SK-N-SH (cell line): Measurements from ENCODE around the gene ATP6V1G3. TPM values are rescaled to one million over a fixed set of nuclear protein-coding genes. Genes with fewer than 3 reads are reported as not detected.
A peak's percentile ranks its signal among the peaks of the same experiment; 100 is the strongest.

Experiments used
- CTCF ChIA-PET: fragments of 300-600, 350-600 bp; formaldehyde crosslinking; extraction: SDS; loops from one replicate; lab custom pipeline; 2021; lab: Yijun Ruan, JAX
- POLR2A ChIA-PET: fragments of 350-600 bp; sonication (Branson Sonifier 250); formaldehyde crosslinking; extraction: SDS; loops from one replicate; lab custom pipeline; 2020; ENCODE audit warnings: antibody characterized with exemption, inconsistent platforms; lab: Yijun Ruan, JAX
- DNase-seq: peaks from one replicate; pipeline ENCODE4 v3.0.0; 2012
- H2AFZ ChIP-seq: fragments of 200-600 bp; sonication (generic); 2 replicates; pipeline ENCODE4 v1.8.1; 2016; ENCODE audit warnings: antibody characterized with exemption, mild to moderate bottlenecking, low read depth
- H3F3A ChIP-seq: fragments of 200-600 bp; sonication (generic); replicated peaks from 2 replicates; pipeline ENCODE3; 2016; ENCODE audit warnings: antibody characterized with exemption, mild to moderate bottlenecking; ENCODE audit not compliant: insufficient read depth
- H3K27ac ChIP-seq, 2 experiments: fragments of 200-500 bp in 1 of 2; fragments of 200-600 bp in 1 of 2; sonication (Bioruptor generic) in 1 of 2; sonication (generic), shearing (Covaris generic) in 1 of 2; 2 replicates each; pipeline versions ENCODE4 v1.5.1 to v1.6.1; 2014 to 2016; ENCODE audit warnings: low read depth in 2 of 2, inconsistent platforms in 1 of 2, low read length in 1 of 2, mild to moderate bottlenecking in 1 of 2, mixed read lengths in 1 of 2
- H3K27me3 ChIP-seq: fragments of 200-600 bp; sonication (generic), shearing (Covaris generic); 2 replicates; pipeline ENCODE4 v1.6.1; 2016; ENCODE audit warnings: mixed run types; ENCODE audit not compliant: insufficient read depth
- H3K36me3 ChIP-seq, 2 experiments: fragments of 200-500 bp in 1 of 2; fragments of 200-600 bp in 1 of 2; sonication (Bioruptor generic) in 1 of 2; sonication (generic) in 1 of 2; replicated peaks in 1 of 2; 2 replicates each; pipeline versions ENCODE3 to v1.5.1; 2014 to 2016; ENCODE audit warnings: low read length in 1 of 2, mild to moderate bottlenecking in 1 of 2; ENCODE audit not compliant: insufficient read depth in 2 of 2, control insufficient read depth in 1 of 2
- H3K4me1 ChIP-seq, 2 experiments: fragments of 200-500 bp in 1 of 2; fragments of 200-600 bp in 1 of 2; sonication (Bioruptor generic) in 1 of 2; sonication (generic), shearing (Covaris generic) in 1 of 2; 2 replicates each; pipeline versions ENCODE4 v1.5.1 to v1.6.1; 2014 to 2016; ENCODE audit warnings: low read depth in 1 of 2, low read length in 1 of 2, mixed run types in 1 of 2; ENCODE audit not compliant: insufficient read depth in 2 of 2, control insufficient read depth in 1 of 2
- H3K4me2 ChIP-seq: fragments of 200-600 bp; sonication (generic), shearing (Covaris generic); 2 replicates; pipeline ENCODE4 v1.6.1; 2017; ENCODE audit warnings: mixed run types
- H3K4me3 ChIP-seq, 2 experiments: fragments of 200-500 bp in 1 of 2; fragments of 200-600 bp in 1 of 2; sonication (Bioruptor generic) in 1 of 2; sonication (generic), shearing (Covaris generic) in 1 of 2; 2 replicates each; pipeline versions ENCODE4 v1.5.1 to v1.8.1; 2014 to 2016; ENCODE audit warnings: low read depth in 2 of 2, inconsistent platforms in 1 of 2, low read length in 1 of 2, mild to moderate bottlenecking in 1 of 2, mixed read lengths in 1 of 2, moderate library complexity in 1 of 2
- H3K79me2 ChIP-seq: fragments of 200-600 bp; sonication (generic); 2 replicates; pipeline ENCODE4 v1.8.1; 2017; ENCODE audit warnings: mild to moderate bottlenecking; ENCODE audit not compliant: insufficient read depth
- H3K9ac ChIP-seq: fragments of 200-600 bp; sonication (generic); 2 replicates; pipeline ENCODE4 v1.6.1; 2017; ENCODE audit warnings: mixed run types
- H3K9me2 ChIP-seq: fragments of 200-600 bp; sonication (generic); 2 replicates; pipeline ENCODE4 v1.6.1; 2017; ENCODE audit warnings: mixed run types
- H3K9me3 ChIP-seq: fragments of 200-600 bp; sonication (generic); 2 replicates; pipeline ENCODE4 v1.6.1; 2017; ENCODE audit warnings: mixed run types, mild to moderate bottlenecking, moderate library complexity
- H4K20me1 ChIP-seq: fragments of 200-600 bp; sonication (generic); 2 replicates; pipeline ENCODE4 v1.6.1; 2017; ENCODE audit warnings: mild to moderate bottlenecking, mixed run types; ENCODE audit not compliant: insufficient read depth
- CHD2 ChIP-seq: fragments of 150-350 bp; IDR thresholded peaks from 2 replicates; pipeline ENCODE4 v1.6.1; 2018; ENCODE audit warnings: low read length; ENCODE audit not compliant: partially characterized antibody
- CTCF ChIP-seq: fragments of 200-600 bp; sonication (generic); IDR thresholded peaks from 2 replicates; pipeline ENCODE4 v1.6.1; 2017; ENCODE audit warnings: antibody characterized with exemption, mild to moderate bottlenecking, moderate library complexity
- EP300 ChIP-seq, 2 experiments: IDR thresholded peaks; 2 replicates each; pipeline versions ENCODE4 v1.4.0 to v1.6.1; 2012; ENCODE audit warnings: borderline replicate concordance in 1 of 2, low read depth in 1 of 2, low read length in 1 of 2
- EZH2phosphoT487 ChIP-seq: fragments of 200-600 bp; sonication (generic); IDR thresholded peaks from 2 replicates; pipeline ENCODE4 v1.6.1; 2017; ENCODE audit warnings: low read depth, mixed run types, mild to moderate bottlenecking, antibody characterized with exemption, moderate library complexity, borderline replicate concordance
- FOSL2 ChIP-seq: IDR thresholded peaks from 2 replicates; pipeline ENCODE4 v1.4.0; 2012; ENCODE audit warnings: low read depth, mild to moderate bottlenecking, moderate library complexity, borderline replicate concordance
- FOXJ3 ChIP-seq: sonication (generic); formaldehyde crosslinking; IDR thresholded peaks from 2 replicates; pipeline ENCODE4 v1.5.1; 2020; ENCODE audit warnings: mild to moderate bottlenecking, missing genetic modification reagents
- MEF2A ChIP-seq: IDR thresholded peaks from 2 replicates; pipeline ENCODE4 v1.4.0; 2012; ENCODE audit warnings: low read depth, borderline replicate concordance
- MXI1 ChIP-seq: IDR thresholded peaks from 2 replicates; pipeline ENCODE4 v1.6.1; 2012; ENCODE audit warnings: mild to moderate bottlenecking, low read depth, low read length, improper control_type of control experiment
- NFIC ChIP-seq: IDR thresholded peaks from 2 replicates; pipeline ENCODE4 v1.4.0; 2012; ENCODE audit warnings: borderline replicate concordance
- NRF1 ChIP-seq: IDR thresholded peaks from 2 replicates; pipeline ENCODE4 v1.6.1; 2012; ENCODE audit warnings: low read depth, mild to moderate bottlenecking, low read length
- RAD21 ChIP-seq: IDR thresholded peaks from 2 replicates; pipeline ENCODE4 v1.6.1; 2012; ENCODE audit warnings: mild to moderate bottlenecking, low read length
- RCOR1 ChIP-seq: fragments of 150-350 bp; IDR thresholded peaks from 2 replicates; pipeline ENCODE4 v1.6.1; 2017; ENCODE audit warnings: antibody characterized with exemption, low read length
- RFX5 ChIP-seq: IDR thresholded peaks from 2 replicates; pipeline ENCODE4 v1.6.1; 2012; ENCODE audit warnings: mild to moderate bottlenecking, improper control_type of control experiment, low read length
- RXRA ChIP-seq: IDR thresholded peaks from 2 replicates; pipeline ENCODE4 v1.4.0; 2012; ENCODE audit warnings: low read depth, mild to moderate bottlenecking, borderline replicate concordance
- SIN3A ChIP-seq: IDR thresholded peaks from 2 replicates; pipeline ENCODE4 v1.6.1; 2012; ENCODE audit warnings: low read depth, mild to moderate bottlenecking, low read length, moderate library complexity, borderline replicate concordance
- TAF1 ChIP-seq: IDR thresholded peaks from 2 replicates; pipeline ENCODE4 v1.6.1; 2012; ENCODE audit warnings: low read depth, mild to moderate bottlenecking, low read length, moderate library complexity, borderline replicate concordance
- TEAD4 ChIP-seq: IDR thresholded peaks from 2 replicates; pipeline ENCODE4 v1.4.0; 2012; ENCODE audit warnings: mild to moderate bottlenecking, borderline replicate concordance; ENCODE audit not compliant: insufficient read depth
- USF1 ChIP-seq: IDR thresholded peaks from 2 replicates; pipeline ENCODE4 v1.4.0; 2012; ENCODE audit warnings: low read depth, borderline replicate concordance
- WGBS: methylation state at CpG from one replicate; pipeline ENCODE4 v1.1.6; 2017; ENCODE audit warnings: low lambda C conversion rate; 5-methylcytosine and 5-hydroxymethylcytosine counted together
- polyA plus RNA-seq, 3 experiments: library from polyadenylated mRNA; depleted of rRNA; stranded (reverse); fragments of >200 nt; gene quantifications; 2 replicates each; pipeline ENCODE4 v1.2.3, GENCODE V29; 2012
- TF ChIP-seq, protein P1 (sequence below): IDR thresholded peaks from 2 replicates; pipeline ENCODE4 v1.6.1; 2012; ENCODE audit warnings: mild to moderate bottlenecking, low read depth, low read length, moderate library complexity
- TF ChIP-seq, protein P2 (sequence below): fragments of 150-350 bp; IDR thresholded peaks from 2 replicates; pipeline ENCODE4 v1.6.1; 2016; ENCODE audit warnings: mild to moderate bottlenecking, low read depth, low read length
- TF ChIP-seq, protein P3 (sequence below): IDR thresholded peaks from 2 replicates; pipeline ENCODE4 v1.4.0; 2012; ENCODE audit warnings: low read depth, borderline replicate concordance
- TF ChIP-seq, protein P4 (sequence below): IDR thresholded peaks from 2 replicates; pipeline ENCODE4; 2012

Gene ATP6V1G3
- polyA plus RNA-seq, 1 of the 3 experiments (the other 2 are of a cell fraction), result not detected

DNA sequence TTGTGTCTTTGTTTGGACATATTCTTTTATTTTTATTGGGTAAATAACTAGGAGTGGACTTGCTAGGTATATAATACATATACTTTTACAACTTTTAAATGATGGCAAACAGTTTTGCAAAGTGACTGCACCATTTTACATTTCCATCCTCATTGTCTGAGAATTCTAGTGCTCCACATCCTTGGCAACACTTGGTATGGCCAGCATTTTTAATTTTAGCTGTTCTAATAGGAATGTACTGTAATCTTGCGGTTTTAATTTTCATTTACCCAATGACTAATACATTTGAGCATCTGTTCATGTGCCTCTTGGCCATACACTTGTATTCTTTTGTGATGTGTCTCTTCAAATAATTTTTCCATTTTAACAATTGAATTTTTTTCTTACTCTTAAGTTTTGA, 37.0 kb upstream of the ATP6V1G3 start:
- Histone ChIP-seq H4K20me1 (no peaks in the 10 kb centered on the region), H3K4me3 (no peak overlapping the region), H3K9me2 (no peaks in the 10 kb centered on the region), H3K79me2 (no peaks in the 10 kb centered on the region), H2AFZ (no peak overlapping the region; the same call in 1 of the 2 replicates), H3F3A (peaks cover 32% of the 10 kb centered on the region), H3K9ac (peak overlapping the region; percentile 19; the same call in 1 of the 2 replicates), H3K4me2 (no peak overlapping the region), H3K36me3 (no peaks in the 10 kb centered on the region), H3K27me3 (no peaks in the 10 kb centered on the region), H3K4me1 (no peaks in the 10 kb centered on the region; a peak in 1 of 4 replicates), H3K27ac (peak overlapping the region; percentile 76 to 84; a peak in 3 of 4 replicates), H3K9me3 (no peaks in the 10 kb centered on the region)
- WGBS, result 12% methylated on average over 1 of the region's 1 CpG
- DNase-seq, result no peak
- POLR2A ChIA-PET, result no interaction called here
- CTCF ChIA-PET, result no interaction called here
- TF ChIP-seq RFX5, result no peak
- TF ChIP-seq, protein P1, sequence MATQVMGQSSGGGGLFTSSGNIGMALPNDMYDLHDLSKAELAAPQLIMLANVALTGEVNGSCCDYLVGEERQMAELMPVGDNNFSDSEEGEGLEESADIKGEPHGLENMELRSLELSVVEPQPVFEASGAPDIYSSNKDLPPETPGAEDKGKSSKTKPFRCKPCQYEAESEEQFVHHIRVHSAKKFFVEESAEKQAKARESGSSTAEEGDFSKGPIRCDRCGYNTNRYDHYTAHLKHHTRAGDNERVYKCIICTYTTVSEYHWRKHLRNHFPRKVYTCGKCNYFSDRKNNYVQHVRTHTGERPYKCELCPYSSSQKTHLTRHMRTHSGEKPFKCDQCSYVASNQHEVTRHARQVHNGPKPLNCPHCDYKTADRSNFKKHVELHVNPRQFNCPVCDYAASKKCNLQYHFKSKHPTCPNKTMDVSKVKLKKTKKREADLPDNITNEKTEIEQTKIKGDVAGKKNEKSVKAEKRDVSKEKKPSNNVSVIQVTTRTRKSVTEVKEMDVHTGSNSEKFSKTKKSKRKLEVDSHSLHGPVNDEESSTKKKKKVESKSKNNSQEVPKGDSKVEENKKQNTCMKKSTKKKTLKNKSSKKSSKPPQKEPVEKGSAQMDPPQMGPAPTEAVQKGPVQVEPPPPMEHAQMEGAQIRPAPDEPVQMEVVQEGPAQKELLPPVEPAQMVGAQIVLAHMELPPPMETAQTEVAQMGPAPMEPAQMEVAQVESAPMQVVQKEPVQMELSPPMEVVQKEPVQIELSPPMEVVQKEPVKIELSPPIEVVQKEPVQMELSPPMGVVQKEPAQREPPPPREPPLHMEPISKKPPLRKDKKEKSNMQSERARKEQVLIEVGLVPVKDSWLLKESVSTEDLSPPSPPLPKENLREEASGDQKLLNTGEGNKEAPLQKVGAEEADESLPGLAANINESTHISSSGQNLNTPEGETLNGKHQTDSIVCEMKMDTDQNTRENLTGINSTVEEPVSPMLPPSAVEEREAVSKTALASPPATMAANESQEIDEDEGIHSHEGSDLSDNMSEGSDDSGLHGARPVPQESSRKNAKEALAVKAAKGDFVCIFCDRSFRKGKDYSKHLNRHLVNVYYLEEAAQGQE, result no peak
- no peak for TF ChIP-seq RCOR1
- TF ChIP-seq CTCF, result no peak
- TF ChIP-seq, protein P2, sequence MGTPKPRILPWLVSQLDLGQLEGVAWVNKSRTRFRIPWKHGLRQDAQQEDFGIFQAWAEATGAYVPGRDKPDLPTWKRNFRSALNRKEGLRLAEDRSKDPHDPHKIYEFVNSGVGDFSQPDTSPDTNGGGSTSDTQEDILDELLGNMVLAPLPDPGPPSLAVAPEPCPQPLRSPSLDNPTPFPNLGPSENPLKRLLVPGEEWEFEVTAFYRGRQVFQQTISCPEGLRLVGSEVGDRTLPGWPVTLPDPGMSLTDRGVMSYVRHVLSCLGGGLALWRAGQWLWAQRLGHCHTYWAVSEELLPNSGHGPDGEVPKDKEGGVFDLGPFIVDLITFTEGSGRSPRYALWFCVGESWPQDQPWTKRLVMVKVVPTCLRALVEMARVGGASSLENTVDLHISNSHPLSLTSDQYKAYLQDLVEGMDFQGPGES, result no peak
- TF ChIP-seq USF1, result no peak
- TF ChIP-seq SIN3A, result no peak
- peak; percentile 17 to 91; a peak in 2 of 4 replicates for TF ChIP-seq EP300 (IDR thresholded peaks at IDR 0.05; ENCODE audit: borderline replicate concordance in 1 of 2, low read depth in 1 of 2, low read length in 1 of 2)
- no peak for TF ChIP-seq MXI1
- TF ChIP-seq RAD21, result no peak
- TF ChIP-seq FOXJ3 (CRISPR knock-in tag), result no peak
- TF ChIP-seq MEF2A, result peak; percentile 64; the same call in 1 of the 2 replicates
- peak; percentile 82 for TF ChIP-seq NFIC
- no peak for TF ChIP-seq TAF1
- no peak for TF ChIP-seq NRF1
- no peak for TF ChIP-seq CHD2
- TF ChIP-seq TEAD4, result peak; percentile 81
- TF ChIP-seq EZH2phosphoT487, result no peak
- TF ChIP-seq RXRA, result peak; percentile 47; the same call in 1 of the 2 replicates
- peak; percentile 83 for TF ChIP-seq FOSL2
- TF ChIP-seq, protein P3, sequence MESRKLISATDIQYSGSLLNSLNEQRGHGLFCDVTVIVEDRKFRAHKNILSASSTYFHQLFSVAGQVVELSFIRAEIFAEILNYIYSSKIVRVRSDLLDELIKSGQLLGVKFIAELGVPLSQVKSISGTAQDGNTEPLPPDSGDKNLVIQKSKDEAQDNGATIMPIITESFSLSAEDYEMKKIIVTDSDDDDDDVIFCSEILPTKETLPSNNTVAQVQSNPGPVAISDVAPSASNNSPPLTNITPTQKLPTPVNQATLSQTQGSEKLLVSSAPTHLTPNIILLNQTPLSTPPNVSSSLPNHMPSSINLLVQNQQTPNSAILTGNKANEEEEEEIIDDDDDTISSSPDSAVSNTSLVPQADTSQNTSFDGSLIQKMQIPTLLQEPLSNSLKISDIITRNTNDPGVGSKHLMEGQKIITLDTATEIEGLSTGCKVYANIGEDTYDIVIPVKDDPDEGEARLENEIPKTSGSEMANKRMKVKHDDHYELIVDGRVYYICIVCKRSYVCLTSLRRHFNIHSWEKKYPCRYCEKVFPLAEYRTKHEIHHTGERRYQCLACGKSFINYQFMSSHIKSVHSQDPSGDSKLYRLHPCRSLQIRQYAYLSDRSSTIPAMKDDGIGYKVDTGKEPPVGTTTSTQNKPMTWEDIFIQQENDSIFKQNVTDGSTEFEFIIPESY, result no peak
- TF ChIP-seq, protein P4, sequence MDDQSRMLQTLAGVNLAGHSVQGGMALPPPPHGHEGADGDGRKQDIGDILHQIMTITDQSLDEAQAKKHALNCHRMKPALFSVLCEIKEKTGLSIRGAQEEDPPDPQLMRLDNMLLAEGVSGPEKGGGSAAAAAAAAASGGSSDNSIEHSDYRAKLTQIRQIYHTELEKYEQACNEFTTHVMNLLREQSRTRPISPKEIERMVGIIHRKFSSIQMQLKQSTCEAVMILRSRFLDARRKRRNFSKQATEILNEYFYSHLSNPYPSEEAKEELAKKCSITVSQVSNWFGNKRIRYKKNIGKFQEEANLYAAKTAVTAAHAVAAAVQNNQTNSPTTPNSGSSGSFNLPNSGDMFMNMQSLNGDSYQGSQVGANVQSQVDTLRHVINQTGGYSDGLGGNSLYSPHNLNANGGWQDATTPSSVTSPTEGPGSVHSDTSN, result peak; percentile 67
